ENCODE measurements around the gene PLCB4. TPM values are rescaled to one million over a fixed set of nuclear protein-coding genes. Genes with fewer than 3 reads are reported as not detected.

The PLCB4 gene
- total RNA-seq, 1 donor from 2014 or later: 20.5 TPM

- no peak for DNase-seq (ENCODE audit: low spot score)
- intact Hi-C loops (cut with DNase I): no loop called here
These were observed 330.0 kb downstream of the PLCB4 start for GRCh38 chr20:9398882-9399281.

DNA sequence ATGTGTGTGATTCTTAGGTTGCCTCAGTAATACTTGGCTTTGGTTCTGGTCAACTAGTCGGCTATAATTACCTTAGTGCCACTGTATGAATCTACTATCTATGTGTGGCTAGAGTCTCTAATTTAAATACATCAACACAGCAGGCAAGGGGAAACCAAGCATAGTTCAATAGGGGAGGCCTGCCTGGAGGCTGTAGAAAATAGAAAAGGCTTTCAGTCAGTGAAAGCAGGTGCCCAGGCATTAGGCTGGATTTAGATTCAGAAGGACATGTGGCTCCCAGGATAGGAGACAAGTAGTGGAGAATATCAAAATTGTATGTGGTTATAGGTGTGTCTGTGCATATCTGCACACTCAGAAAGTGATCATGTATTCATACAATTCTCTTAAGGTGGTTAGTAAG is 330.4 kb downstream of the PLCB4 start:
- intact Hi-C loops (cut with DNase I): no loop called here

DNA sequence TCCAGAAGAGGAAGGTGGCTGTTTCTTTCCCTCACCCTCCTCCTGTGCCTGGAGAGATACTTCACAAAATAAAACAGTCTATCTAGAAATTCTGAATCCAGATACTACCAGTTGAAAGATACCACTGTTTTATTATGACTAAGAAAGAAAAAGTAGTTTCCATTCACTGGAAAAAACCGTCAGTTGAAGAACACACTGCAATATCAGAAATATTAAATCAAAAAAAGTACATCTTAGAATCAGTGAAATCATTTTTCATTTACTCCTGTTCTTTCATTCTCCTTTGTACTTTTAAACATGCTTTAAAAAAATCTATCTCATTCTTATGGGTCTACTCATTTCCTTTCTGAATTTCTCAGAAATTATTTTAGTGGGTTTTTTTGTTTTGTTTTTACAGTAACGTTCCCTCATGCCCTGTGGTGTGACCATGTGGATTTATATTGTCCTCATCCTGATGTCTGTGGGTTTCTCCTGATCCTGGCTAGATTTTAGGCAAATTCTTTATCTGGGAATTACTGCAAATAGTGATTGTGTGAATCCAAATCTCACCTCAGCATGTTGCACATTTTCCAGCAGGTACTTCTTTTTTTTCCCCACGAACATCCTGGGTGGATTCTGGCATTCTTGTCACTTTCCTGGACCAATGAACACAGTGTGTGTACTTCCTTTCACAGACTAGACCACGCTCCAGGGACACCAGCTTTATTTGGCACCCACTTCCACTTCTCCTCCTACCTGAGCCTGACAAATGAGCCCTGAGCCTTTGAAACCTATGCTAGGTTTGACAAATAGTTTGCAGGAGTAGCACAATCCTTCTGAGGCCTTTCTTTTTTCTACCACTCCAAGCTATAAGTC is 331.5 kb downstream of the PLCB4 start:
- no peak for DNase-seq (ENCODE audit: low spot score)
- intact Hi-C loops (cut with DNase I): no loop called here

More for the DNA sequence above, 330.4 kb downstream of the PLCB4 start:
- DNase-seq (ENCODE audit: low spot score): no peak

DNA sequence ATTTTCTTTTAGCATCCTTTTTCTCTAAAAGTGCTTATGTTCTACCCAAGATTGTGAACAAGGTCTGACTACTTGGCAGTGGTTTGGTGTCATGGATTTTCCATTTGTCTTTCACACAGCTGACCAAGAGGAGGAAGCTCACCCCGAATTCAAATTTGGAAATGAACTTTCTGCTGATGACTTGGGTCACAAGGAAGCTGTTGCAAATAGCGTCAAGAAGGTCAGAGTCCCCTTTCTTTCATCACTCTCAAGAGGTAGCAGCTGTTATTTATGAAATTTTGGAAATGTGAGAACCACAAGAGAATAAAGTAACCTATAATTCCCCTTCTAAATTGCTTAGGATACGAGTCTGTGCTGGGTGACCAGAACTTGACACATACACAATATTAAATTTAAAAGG is 332.5 kb downstream of the PLCB4 start:
- DNase-seq (ENCODE audit: low spot score): no peak
- intact Hi-C loops (cut with DNase I): no loop called here

GRCh38 chr20:9402141-9402540 is 333.3 kb downstream of the PLCB4 start:
- no peak for DNase-seq (ENCODE audit: low spot score)
- intact Hi-C loops (cut with DNase I): no loop called here

DNA sequence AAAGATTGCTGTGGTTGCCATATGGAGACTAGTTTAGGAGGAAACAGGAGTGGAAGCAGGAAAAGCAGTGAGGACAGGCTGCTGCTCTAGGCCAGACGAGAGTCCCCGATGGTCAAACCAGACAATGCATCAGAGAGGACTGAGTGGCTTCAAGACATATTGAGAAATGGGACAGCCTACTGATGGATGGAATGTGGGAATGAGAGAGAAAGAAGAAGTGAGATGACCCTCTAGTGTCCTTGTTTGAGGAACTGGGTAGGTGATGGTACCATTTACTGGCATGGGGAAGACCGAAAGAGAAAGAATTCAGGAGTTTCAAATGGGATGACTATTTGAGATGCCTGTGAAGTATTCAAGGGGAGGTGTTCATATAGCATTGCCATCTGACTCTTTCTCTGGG is 333.7 kb downstream of the PLCB4 start:
- no peak for DNase-seq (ENCODE audit: low spot score)
- intact Hi-C loops (cut with DNase I): no loop called here

GRCh38 chr20:9403448-9403847 is 334.6 kb downstream of the PLCB4 start:
- DNase-seq (ENCODE audit: low spot score): no peak
- intact Hi-C loops (cut with DNase I): no loop called here

DNA sequence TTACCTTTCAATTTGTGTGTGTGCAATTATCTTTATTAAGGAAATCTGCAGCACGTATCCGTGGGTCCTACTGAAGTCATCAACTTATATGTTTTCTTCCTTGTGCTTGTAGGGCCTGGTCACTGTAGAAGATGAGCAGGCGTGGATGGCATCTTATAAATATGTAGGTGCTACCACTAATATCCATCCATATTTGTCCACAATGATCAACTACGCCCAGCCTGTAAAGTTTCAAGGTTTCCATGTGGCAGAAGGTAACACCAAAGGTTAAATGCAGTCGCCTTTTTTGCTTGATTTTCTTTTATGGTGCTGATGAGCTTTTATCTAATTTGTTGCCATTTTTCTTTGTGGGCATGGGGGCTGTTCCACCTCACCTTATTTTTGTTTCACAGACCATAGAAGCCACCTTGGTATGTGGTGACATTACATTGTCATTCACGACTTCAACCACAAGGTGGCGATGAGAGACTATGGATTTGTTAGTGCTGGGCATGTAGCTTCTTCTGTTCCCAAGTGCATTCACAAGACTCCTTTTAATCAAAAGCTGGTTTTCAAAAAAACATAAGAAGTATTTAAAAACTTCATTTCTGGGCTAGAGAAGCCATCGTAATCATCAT is 339.0 kb downstream of the PLCB4 start:
- intact Hi-C loops (cut with DNase I): loop anchor here (2.0 kb wide), 1 partner anchor 203 kb away; no protein-coding TSS in a partner anchor
- no peak for DNase-seq (ENCODE audit: low spot score)

DNA sequence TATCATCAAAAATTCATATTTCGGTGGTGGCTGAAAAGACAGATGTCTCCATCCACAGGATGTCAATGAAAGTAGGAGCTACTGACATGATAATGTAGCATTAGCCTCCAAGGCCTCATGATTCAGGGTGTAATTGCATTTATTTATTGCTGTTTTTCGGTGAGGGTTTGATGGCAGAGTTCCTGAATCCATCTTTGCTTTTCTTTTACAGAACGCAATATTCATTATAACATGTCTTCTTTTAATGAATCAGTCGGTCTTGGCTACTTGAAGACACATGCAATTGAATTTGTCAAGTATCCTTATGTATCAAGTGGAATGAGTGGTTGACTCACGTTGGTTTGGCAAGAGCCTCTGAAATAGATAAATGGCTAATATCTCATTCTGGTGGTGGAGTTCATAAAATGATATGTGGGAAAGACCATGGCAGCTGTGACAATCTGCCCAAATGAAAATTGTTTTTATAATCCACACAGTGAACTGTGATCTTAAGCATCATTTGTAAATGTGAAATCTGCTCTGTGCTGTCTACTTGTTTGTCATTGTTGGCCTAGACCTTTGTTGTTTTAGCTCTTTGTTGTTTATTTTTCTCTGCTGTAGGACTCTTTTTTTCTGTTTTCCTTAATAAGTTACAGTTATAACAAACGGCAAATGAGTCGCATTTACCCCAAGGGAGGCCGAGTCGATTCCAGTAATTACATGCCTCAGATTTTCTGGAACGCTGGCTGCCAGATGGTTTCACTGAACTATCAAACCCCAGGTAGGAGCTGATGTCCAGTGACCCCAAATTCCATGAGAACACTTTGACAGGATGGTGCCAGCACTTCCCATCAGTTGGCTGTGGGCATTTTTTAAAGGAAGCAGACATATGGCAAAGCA is 339.8 kb downstream of the PLCB4 start:
- no peak for DNase-seq (ENCODE audit: low spot score)
- intact Hi-C loops (cut with DNase I): loop anchor here (2.0 kb wide), 1 partner anchor 202 kb away; no protein-coding TSS in a partner anchor

GRCh38 chr20:9409352-9409751 is 340.5 kb downstream of the PLCB4 start:
- intact Hi-C loops (cut with DNase I): loop anchor here (2.0 kb wide), 1 partner anchor 201 kb away; no protein-coding TSS in a partner anchor
- DNase-seq (ENCODE audit: low spot score): no peak

GRCh38 chr20:9409981-9410380 is 341.1 kb downstream of the PLCB4 start:
- intact Hi-C loops (cut with DNase I): loop anchor here (2.0 kb wide), 1 partner anchor 201 kb away; no protein-coding TSS in a partner anchor
- DNase-seq (ENCODE audit: low spot score): no peak

- DNase-seq (ENCODE audit: low spot score): no peak
- intact Hi-C loops (cut with DNase I): no loop called here
These were observed 342.9 kb downstream of the PLCB4 start for GRCh38 chr20:9411833-9412232.

- DNase-seq (ENCODE audit: low spot score): no peak
- intact Hi-C loops (cut with DNase I): no loop called here
These were observed 343.4 kb downstream of the PLCB4 start for GRCh38 chr20:9412309-9412708.

GRCh38 chr20:9413001-9413400 is 344.1 kb downstream of the PLCB4 start:
- intact Hi-C loops (cut with DNase I): no loop called here
- DNase-seq (ENCODE audit: low spot score): no peak

GRCh38 chr20:9415426-9415825 is 346.5 kb downstream of the PLCB4 start:
- intact Hi-C loops (cut with DNase I): no loop called here
- DNase-seq (ENCODE audit: low spot score): no peak

DNA sequence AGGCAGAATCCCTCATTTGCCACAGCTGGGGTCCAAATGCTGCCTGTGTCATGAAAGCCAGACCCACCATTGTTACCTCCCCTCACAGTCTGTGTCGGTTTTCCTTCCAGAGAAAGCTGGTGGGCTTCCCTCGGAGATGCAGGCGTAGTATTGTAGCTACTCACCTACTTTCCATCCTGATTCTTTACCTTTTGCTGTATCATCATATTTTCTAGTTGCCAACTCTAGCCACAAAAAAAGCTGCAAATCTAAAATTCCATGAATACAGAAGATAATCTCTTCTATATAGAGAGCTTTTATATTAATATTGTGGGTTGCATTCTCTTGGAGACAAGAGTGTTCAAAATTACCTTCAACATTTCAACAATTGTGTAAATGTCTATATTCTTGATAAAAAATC is 347.5 kb downstream of the PLCB4 start:
- intact Hi-C loops (cut with DNase I): no loop called here
- DNase-seq (ENCODE audit: low spot score): no peak

GRCh38 chr20:9417665-9418064 is 348.8 kb downstream of the PLCB4 start:
- no peak for DNase-seq (ENCODE audit: low spot score)
- intact Hi-C loops (cut with DNase I): no loop called here

- intact Hi-C loops (cut with DNase I): no loop called here
- no peak for DNase-seq (ENCODE audit: low spot score)
These were observed 353.6 kb downstream of the PLCB4 start for GRCh38 chr20:9422321-9423057.

DNA sequence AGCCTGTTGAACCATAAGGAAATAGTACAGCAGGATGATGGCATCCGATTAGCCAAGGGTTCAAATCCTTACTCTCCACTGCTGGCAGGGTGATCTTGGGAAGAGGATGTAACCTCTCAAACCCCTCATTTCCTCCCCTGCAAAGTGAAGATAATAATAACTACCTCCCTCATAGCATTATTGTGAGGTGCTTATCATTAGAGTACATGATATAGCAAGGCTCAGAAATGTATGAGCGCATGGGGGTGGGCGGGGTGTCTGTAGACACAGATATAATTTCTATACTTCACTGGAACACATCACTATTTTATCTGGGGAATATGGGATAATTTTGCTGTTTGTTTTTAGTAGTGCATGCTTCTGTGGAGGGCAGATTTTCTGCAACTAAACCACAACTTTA is 355.7 kb downstream of the PLCB4 start:
- DNase-seq (ENCODE audit: low spot score): no peak
- intact Hi-C loops (cut with DNase I): no loop called here
